Gastroesophageal sphincter (tissue), 3 donors: Measurements from ENCODE around the gene GRIP2.

Experiments used
- CTCF ChIP-seq, 4 experiments: fragments of 200-600 bp in 2 of 4; fragments of 450-650 bp in 2 of 4; sonication (generic) in 1 of 4; IDR thresholded peaks; one replicate each; pipeline ENCODE4 v1.5.1; 2017 to 2019; ENCODE audit warnings: antibody characterized with exemption in 4 of 4, mild to moderate bottlenecking in 2 of 4, moderate library complexity in 2 of 4
- POLR2AphosphoS5 ChIP-seq: sonication (generic); formaldehyde crosslinking; IDR thresholded peaks from one replicate; pipeline ENCODE4 v1.6.1; 2017; ENCODE audit warnings: antibody characterized with exemption

GRCh38 chr3:14531856-14532395 is 8.2 kb downstream of the GRIP2 start:
- TF ChIP-seq CTCF (IDR thresholded peaks at IDR 0.05) (no peak), POLR2AphosphoS5 (no peak)
